Measurements from ENCODE around the gene ZNF66. TPM values are rescaled to one million over a fixed set of nuclear protein-coding genes. Genes with fewer than 3 reads are reported as not detected.
"Not testable (repeated sequence)": the region's sequence is repeated elsewhere in the genome, so short reads cannot be mapped to it uniquely, and the experiment has no call there.

Gene ZNF66
- total RNA-seq, result 10 to 100 TPM; 11.1 to 16.1 TPM
- 0.70 TPM for polyA plus RNA-seq (ENCODE audit: insufficient read depth, low read depth, low replicate concordance)
- long read RNA-seq, donor 1, partial matches to known transcripts, result 0 of 1 reads
- long read RNA-seq, donor 1, other reads (novel, unspliced or antisense), result 0 of 1 reads
- long read RNA-seq, donor 2, partial matches to known transcripts, result 0 of 1 reads
- long read RNA-seq, donor 2, other reads (novel, unspliced or antisense), result 0 of 1 reads

DNA sequence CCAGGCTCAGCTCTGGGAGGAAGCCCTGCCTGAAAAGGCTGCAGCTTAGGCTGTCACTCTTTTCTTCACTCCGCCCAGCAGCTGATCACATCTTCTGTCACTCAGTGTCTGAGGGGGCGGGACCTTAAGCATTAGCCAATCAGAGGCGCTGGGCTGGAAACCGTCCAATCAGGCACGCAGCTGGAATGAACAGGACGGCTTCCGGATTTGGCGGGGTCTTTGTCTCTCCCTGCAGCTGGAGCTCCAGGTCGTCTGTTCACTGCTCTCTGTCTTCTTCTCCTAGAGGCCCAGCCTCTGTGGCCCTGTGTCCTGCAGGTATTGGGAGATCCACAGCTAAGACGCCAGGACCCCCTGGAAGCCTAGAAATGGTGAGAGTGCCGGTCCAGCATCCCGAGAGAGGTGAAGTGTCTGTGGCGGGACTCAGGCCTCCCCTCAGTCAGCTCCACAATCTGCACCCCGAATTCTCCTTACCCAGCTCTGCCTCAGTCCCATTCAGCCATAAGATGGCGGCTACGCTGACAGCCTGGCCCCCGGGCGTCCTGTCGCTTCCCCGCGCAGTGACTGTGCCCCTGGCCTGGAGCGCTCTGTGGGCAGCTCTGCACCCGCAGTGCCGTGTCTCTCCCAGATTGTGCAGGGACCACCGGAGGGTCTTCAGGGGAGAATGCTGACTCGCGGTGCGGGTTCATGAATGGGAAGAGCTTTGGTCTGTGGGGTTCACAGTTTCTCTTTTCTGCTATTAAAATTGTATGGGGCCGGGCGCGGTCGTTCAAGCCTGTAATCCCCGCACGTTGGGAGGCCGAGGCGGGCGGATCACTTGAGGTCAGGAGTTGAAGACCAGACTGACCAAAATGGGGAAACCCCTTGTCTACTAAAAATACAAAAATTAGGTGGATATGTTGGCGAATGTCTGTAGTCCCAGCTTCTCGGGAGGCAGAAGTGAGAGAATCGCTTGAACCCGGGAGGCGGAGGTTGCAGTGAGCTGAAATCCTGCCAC lies at the start of gene ZNF66:
TSS of gene ZNF66 (plus strand) at position 222 of the 994 bp plus-strand sequence. CDS start at position 366, 144 bp downstream.
- Histone ChIP-seq H3K27ac (peak within 1 kb of the TSS; percentile 70 to 77), H3K4me1 (no peaks in the 10 kb centered on the region), H3K36me3 (ENCODE audit: low read depth, missing control alignments) (no peaks in the 10 kb centered on the region), H3K9me3 (no peaks in the 10 kb centered on the region), H3K4me3 (peak within 1 kb of the TSS; percentile 75 to 88), H3K27me3 (no peaks in the 10 kb centered on the region)
- DNase-seq, result peak; percentile 100
- intact Hi-C loops (cut with DNase I; ENCODE audit: low total_unique reads), result no loop called here
- TF ChIP-seq POLR2A (IDR thresholded peaks at IDR 0.05), result no peak
- TF ChIP-seq, protein P1, sequence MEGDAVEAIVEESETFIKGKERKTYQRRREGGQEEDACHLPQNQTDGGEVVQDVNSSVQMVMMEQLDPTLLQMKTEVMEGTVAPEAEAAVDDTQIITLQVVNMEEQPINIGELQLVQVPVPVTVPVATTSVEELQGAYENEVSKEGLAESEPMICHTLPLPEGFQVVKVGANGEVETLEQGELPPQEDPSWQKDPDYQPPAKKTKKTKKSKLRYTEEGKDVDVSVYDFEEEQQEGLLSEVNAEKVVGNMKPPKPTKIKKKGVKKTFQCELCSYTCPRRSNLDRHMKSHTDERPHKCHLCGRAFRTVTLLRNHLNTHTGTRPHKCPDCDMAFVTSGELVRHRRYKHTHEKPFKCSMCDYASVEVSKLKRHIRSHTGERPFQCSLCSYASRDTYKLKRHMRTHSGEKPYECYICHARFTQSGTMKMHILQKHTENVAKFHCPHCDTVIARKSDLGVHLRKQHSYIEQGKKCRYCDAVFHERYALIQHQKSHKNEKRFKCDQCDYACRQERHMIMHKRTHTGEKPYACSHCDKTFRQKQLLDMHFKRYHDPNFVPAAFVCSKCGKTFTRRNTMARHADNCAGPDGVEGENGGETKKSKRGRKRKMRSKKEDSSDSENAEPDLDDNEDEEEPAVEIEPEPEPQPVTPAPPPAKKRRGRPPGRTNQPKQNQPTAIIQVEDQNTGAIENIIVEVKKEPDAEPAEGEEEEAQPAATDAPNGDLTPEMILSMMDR (IDR thresholded peaks at IDR 0.05), result no peak
- WGBS, 2 donors, result 0 to 1% methylated on average over 19 to 42 of the region's 42 CpGs

DNA sequence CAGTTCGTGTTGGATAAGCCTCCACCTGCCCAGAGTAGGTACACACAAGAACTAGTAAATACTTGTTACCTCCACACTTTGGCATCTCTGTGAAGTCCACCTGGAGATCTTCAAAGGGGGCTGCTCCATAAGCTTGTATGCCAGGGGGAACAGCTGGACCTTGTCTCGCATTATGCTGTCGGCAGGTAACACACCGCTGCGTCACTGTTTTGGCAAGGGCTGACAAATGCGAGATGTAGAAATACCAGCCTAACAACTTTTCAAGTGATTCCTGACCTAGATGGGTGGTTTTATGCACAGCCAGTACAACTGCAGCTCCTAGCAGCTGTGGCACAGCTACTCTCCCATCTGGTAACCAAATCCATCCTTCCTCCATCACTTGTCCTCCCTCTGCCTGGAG lies 25.9 kb upstream of the ZNF66 start:
- WGBS, 2 donors, result 97 to 98% methylated on average over 5 to 6 of the region's 6 CpGs
- not testable (repeated sequence) for H3K9me3 ChIP-seq, DNase-seq

DNA sequence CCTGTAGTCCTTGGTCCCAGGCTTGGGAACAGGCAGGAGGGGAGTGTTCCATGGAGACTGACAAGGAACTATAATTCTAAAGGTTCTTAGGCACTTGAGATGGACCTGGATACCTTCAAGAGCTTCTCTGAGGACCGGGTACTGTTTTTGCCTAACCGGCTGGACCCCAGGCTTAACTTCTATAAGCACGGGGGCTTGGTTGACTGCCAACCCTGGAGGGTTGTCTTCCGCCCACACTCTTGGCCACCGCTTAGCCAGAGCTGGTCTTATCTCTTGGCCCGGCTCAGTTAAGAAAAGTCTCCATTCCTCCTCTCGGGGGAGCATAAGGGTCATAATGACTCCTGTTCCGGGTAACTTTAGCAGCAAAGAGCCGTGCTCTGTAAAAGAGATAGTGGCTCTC lies 23.8 kb upstream of the ZNF66 start:
- H3K9me3 ChIP-seq; H3K4me1 ChIP-seq; intact Hi-C loops (cut with DNase I; ENCODE audit: low total_unique reads); H3K27me3 ChIP-seq; H3K36me3 ChIP-seq (ENCODE audit: low read depth, missing control alignments); H3K27ac ChIP-seq; H3K4me3 ChIP-seq: not testable (repeated sequence)
- DNase-seq, result peak; percentile 22
- WGBS, 2 donors, result 22 to 53% methylated on average over 7 to 8 of the region's 9 CpGs

More for the DNA sequence above, 25.9 kb upstream of the ZNF66 start:
- H3K27ac ChIP-seq; H3K27me3 ChIP-seq; intact Hi-C loops (cut with DNase I; ENCODE audit: low total_unique reads); H3K36me3 ChIP-seq (ENCODE audit: low read depth, missing control alignments); H3K4me3 ChIP-seq: not testable (repeated sequence)
- peaks cover 11% of the 10 kb centered on the region for H3K4me1 ChIP-seq

DNA sequence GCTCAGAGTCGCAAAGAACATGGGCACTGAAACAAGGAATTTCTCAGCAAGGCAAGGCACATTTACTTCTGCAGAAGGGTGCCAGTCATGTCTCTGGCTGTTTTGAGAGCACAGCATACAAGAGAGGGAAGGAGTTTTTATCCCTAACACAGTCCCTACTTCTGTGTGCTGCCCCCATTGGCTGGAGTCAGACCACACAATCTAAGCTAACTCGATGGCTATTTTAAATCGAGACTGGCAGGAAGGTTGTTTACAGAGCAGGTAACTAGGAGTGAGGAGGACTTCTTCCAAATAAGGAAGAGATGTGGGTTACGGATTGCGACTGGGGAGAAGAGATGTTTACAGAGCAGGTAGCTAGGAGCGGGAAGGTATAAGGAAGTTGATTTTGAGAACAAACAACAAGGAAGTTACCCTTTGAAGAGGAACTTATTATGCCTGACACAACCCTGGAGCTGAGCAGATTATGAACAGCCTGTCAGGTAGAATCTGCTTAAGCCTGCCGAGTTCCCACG lies 6.8 kb upstream of the ZNF66 start:
- H3K9me3 ChIP-seq; H3K4me1 ChIP-seq; intact Hi-C loops (cut with DNase I; ENCODE audit: low total_unique reads); H3K27me3 ChIP-seq; H3K4me3 ChIP-seq; H3K27ac ChIP-seq; H3K36me3 ChIP-seq (ENCODE audit: low read depth, missing control alignments); DNase-seq: not testable (repeated sequence)
- WGBS, 2 donors, result 92 to 93% methylated on average over 7 to 8 of the region's 8 CpGs

DNA sequence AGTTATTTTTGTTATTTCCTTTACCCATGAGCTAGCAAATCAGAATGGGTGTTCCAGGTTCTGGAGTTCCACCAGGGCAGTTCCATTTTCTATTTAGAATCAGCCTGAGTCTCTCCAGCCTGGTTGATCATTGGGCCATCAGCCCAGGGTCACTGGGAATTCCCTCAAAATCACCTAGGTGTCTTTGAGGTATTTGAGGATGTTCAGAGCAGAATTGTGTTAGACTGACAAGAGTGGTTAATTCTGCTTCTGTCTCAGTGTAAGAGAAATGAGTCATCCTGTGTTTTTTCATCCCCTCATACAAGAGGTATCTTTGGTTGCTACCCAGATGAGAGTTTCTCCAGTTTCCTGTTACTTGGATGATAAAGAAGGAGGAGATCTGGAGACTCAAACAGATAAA lies 11.7 kb downstream of the ZNF66 start:
- intact Hi-C loops (cut with DNase I; ENCODE audit: low total_unique reads), result no loop called here
- TF ChIP-seq, protein P1 (IDR thresholded peaks at IDR 0.05), result no peak
- TF ChIP-seq POLR2A (IDR thresholded peaks at IDR 0.05), result no peak
- H3K4me1 ChIP-seq, result no peaks in the 10 kb centered on the region
- no peak for DNase-seq
- no peak overlapping the region for H3K4me3 ChIP-seq
- H3K27me3 ChIP-seq, result no peaks in the 10 kb centered on the region
- no peaks in the 10 kb centered on the region for H3K36me3 ChIP-seq (ENCODE audit: low read depth, missing control alignments)
- no peak overlapping the region for H3K27ac ChIP-seq
- H3K9me3 ChIP-seq, result no peaks in the 10 kb centered on the region

DNA sequence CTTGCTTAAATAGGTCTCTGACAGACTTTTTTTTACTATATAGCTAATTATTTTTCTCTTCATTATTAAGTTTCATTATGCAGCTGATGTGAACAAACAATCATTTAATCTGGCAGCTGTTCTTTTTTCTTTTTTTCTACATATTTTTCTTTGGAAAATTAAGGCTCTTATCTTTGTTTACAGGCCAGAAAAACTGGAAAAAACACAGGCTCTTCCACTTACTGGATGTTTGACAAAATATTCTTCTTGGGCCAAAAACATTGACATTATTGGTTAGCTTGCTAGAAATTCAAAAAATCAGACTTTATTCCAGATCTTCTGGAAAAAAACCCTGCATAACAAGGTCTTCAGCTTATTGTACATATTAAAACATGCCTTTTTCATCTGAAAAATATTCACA lies 15.7 kb downstream of the ZNF66 start:
- no peaks in the 10 kb centered on the region for H3K4me1 ChIP-seq
- TF ChIP-seq POLR2A (IDR thresholded peaks at IDR 0.05), result no peak
- TF ChIP-seq, protein P1 (IDR thresholded peaks at IDR 0.05), result no peak
- no peak overlapping the region for H3K4me3 ChIP-seq
- no peaks in the 10 kb centered on the region for H3K9me3 ChIP-seq
- no peaks in the 10 kb centered on the region for H3K36me3 ChIP-seq (ENCODE audit: low read depth, missing control alignments)
- DNase-seq, result no peak
- H3K27ac ChIP-seq, result no peak overlapping the region
- intact Hi-C loops (cut with DNase I; ENCODE audit: low total_unique reads), result no loop called here
- no peaks in the 10 kb centered on the region for H3K27me3 ChIP-seq

DNA sequence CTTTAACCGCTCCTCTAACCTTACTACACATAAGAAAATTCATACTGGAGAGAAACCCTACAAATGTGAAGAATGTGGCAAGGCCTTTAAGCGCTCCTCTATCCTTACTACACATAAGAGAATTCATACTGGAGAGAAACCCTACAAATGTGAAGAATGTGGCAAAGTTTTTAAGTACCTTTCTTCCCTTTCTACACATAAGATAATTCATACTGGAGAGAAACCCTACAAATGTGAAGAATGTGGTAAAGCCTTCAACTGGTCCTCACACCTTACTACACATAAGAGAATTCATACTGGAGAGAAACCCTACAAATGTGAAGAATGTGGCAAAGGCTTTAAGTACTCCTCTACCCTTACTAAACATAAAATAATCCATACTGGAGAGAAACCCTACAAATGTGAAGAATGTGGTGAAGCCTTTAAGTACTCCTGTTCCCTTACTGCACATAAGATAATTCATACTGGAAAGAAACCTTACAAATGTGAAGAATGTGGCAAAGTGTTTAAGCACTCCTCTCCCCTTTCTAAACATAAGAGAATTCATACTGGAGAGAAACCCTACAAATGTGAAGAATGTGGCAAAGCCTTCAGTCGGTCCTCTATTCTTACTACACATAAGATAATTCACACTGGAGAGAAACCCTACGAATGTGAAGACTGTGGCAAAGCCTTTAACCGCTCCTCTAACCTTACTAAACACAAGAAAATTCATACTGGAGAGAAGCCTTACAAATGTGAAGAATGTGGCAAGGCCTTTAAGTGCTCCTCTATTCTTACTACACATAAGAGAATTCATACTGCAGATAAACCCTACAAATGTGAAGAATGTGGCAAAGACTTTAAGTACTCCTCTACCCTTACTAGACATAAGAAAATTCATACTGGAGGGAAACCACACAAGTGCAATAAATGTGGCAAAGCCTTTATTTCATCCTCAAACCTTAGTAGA lies 30.5 kb downstream of the ZNF66 start:
- intact Hi-C loops (cut with DNase I; ENCODE audit: low total_unique reads); H3K27ac ChIP-seq; H3K9me3 ChIP-seq; H3K4me3 ChIP-seq; DNase-seq; H3K36me3 ChIP-seq (ENCODE audit: low read depth, missing control alignments); H3K4me1 ChIP-seq; H3K27me3 ChIP-seq: not testable (repeated sequence)
- WGBS, 2 donors, result 86 to 98% methylated on average over 5 of the region's 5 CpGs

Measured in testis (tissue), 5 donors.